ENCODE data around the gene NFKB2. TPM values are rescaled to one million over a fixed set of nuclear protein-coding genes. Genes with fewer than 3 reads are reported as not detected.

The NFKB2 gene
- total RNA-seq, 2 donors from 2014 or later, result 28.7 to 45.2 TPM

DNA sequence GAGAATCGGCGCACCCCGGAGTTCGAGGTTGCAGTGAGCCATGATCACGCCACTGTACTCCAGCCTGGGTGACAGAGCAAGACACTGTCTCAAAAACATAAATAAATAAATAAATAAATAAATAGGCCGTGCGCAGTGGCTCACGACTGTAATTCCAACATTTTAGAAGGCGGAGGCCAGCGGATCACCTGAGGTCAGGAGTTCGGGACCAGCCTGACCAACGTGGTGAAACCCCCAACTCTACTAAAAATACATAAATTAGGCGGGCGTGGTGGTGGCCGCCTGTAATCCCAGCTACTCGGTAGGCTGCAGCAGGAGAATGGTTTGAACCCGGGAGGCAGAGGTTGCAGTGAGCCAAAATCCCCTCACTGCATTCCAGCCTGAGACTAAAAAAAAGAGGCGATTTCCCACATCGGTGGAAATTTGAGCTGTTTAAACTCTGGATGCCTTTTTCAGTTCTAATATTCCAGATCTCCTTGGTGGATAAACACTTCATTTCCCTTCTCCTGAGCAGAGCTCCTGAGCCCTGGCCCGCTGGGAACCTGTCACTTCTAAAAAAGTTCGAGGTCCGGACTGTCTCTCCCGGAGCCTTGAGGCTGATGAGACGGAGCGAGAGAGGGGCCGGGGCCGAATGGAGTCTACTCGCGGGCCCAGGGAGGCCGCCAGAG, 2.0 kb upstream of the NFKB2 start:
- Histone ChIP-seq H3K9ac (ENCODE audit: extremely low read depth, low read length, poor library complexity, severe bottlenecking) (peak overlapping the region; percentile 49), H3K4me1 (ENCODE audit: control insufficient read depth, insufficient read depth, low read length) (peaks cover 7% of the 10 kb centered on the region), H3K27ac (ENCODE audit: low read depth, low read length) (no peak overlapping the region), H3K27me3 (ENCODE audit: control insufficient read depth, insufficient read depth, low read length, poor library complexity, severe bottlenecking) (peaks cover 11% of the 10 kb centered on the region), H3K36me3 (ENCODE audit: control insufficient read depth, insufficient read depth, low read length) (peaks cover 6% of the 10 kb centered on the region), H3K9me3 (ENCODE audit: control insufficient read depth, low read length) (no peaks in the 10 kb centered on the region), H3K4me3 (ENCODE audit: low read length) (peak overlapping the region; percentile 89)
- H3K9me3 Mint-ChIP-seq, result no peaks in the 10 kb centered on the region
- H3K27me3 Mint-ChIP-seq (ENCODE audit: insufficient read depth), result peaks cover 24% of the 10 kb centered on the region
- TF ChIP-seq, protein P1, sequence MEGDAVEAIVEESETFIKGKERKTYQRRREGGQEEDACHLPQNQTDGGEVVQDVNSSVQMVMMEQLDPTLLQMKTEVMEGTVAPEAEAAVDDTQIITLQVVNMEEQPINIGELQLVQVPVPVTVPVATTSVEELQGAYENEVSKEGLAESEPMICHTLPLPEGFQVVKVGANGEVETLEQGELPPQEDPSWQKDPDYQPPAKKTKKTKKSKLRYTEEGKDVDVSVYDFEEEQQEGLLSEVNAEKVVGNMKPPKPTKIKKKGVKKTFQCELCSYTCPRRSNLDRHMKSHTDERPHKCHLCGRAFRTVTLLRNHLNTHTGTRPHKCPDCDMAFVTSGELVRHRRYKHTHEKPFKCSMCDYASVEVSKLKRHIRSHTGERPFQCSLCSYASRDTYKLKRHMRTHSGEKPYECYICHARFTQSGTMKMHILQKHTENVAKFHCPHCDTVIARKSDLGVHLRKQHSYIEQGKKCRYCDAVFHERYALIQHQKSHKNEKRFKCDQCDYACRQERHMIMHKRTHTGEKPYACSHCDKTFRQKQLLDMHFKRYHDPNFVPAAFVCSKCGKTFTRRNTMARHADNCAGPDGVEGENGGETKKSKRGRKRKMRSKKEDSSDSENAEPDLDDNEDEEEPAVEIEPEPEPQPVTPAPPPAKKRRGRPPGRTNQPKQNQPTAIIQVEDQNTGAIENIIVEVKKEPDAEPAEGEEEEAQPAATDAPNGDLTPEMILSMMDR (conservative IDR thresholded peaks at IDR 0.05), result no peak
- DNase-seq, result no peak
- peak overlapping the region; percentile 49 for H3K27ac Mint-ChIP-seq
- H3K4me1 Mint-ChIP-seq, result peaks cover 24% of the 10 kb centered on the region
- peaks cover 6% of the 10 kb centered on the region for H3K36me3 Mint-ChIP-seq (ENCODE audit: low read depth)
- H3K4me3 Mint-ChIP-seq, result peak overlapping the region; percentile 70
- WGBS, 2 experiments (ENCODE audit: insufficient coverage in 1 of 2, insufficient read length in 1 of 2), result 40 to 49% methylated on average over 16 to 30 of the region's 30 CpGs

DNA sequence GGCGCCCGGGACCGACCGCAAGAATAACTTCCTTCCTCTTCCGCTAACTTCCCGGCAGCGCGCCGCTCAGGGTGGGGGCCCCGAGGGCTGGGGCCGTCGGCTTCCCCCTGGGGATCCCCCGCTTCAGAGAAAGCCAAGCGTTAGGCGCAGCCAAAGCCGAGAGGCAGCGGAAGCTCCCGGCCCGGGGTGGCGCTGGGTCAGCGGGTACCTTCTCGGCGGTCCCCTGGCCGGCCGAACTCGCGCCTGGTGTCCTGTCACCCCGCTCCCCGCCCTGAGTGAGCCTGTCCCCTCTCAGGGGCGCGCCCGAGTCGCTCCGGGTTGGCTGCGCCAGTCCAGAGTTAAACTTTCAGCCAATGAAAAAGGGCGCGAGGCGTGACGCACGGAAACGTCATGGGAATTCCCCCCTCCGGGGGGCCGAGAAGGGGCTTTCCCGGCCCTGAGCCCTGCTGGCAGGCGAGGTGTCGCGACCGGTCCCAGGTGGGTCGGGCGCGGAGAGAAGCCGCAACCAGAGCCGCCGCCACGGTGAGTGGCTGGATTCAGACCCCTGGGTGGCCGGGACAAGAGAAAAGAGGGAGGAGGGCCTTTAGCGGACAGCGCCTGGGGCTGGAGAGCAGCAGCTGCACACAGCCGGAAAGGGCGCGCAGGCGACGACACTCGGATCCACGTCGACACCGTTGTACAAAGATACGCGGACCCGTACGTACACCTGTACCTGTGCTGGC, 1.3 kb upstream of the NFKB2 start:
- Mint-ChIP-seq H3K4me3 (peak overlapping the region; percentile 70), H3K36me3 (ENCODE audit: low read depth) (peaks cover 6% of the 10 kb centered on the region), H3K27ac (peak overlapping the region; percentile 59), H3K4me1 (peaks cover 24% of the 10 kb centered on the region), H3K27me3 (ENCODE audit: insufficient read depth) (peaks cover 24% of the 10 kb centered on the region), H3K9me3 (no peaks in the 10 kb centered on the region)
- Histone ChIP-seq H3K4me1 (ENCODE audit: control insufficient read depth, insufficient read depth, low read length) (peaks cover 7% of the 10 kb centered on the region), H3K4me3 (ENCODE audit: low read length) (peak overlapping the region; percentile 89), H3K27me3 (ENCODE audit: control insufficient read depth, insufficient read depth, low read length, poor library complexity, severe bottlenecking) (peaks cover 11% of the 10 kb centered on the region), H3K9me3 (ENCODE audit: control insufficient read depth, low read length) (no peaks in the 10 kb centered on the region), H3K27ac (ENCODE audit: low read depth, low read length) (no peak overlapping the region), H3K9ac (ENCODE audit: extremely low read depth, low read length, poor library complexity, severe bottlenecking) (peak overlapping the region; percentile 49), H3K36me3 (ENCODE audit: control insufficient read depth, insufficient read depth, low read length) (peaks cover 6% of the 10 kb centered on the region)
- TF ChIP-seq, protein P1 (conservative IDR thresholded peaks at IDR 0.05), result peak; percentile 99
- peak; percentile 96 for DNase-seq
- 0% methylated on average over 22 to 71 of the region's 71 CpGs for WGBS, 2 experiments (ENCODE audit: insufficient coverage in 1 of 2, insufficient read length in 1 of 2)

DNA sequence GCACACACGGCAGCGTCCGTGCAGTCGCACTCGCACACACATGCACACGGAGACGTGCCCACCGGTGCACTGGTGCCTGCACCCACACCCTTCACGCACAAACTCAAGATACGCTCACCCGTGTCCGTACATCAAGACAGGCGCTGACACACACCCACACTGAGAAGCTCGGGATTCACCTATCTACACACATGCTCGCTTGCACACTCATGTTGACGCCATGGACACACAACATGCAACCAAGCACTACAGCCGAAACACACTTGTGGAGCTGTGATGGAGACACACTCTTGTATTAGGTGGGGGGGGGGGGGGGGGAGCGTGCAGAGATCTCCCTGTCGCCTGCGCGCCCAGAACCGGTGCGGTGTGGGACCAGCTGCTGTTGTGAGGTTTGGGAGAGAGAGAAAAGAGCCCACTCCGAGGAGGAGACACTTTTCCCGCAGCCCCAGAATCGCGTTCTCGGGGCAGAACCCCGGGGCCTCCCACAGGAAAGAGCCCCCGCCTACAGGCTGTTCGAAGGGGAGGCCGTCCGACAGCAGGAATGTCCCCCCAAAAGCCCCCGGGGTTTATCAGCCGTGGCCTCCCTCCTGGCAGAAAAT, 605 bp upstream of the NFKB2 start:
- Histone ChIP-seq H3K27ac (ENCODE audit: low read depth, low read length) (no peak overlapping the region), H3K4me1 (ENCODE audit: control insufficient read depth, insufficient read depth, low read length) (peaks cover 7% of the 10 kb centered on the region), H3K9me3 (ENCODE audit: control insufficient read depth, low read length) (no peaks in the 10 kb centered on the region), H3K27me3 (ENCODE audit: control insufficient read depth, insufficient read depth, low read length, poor library complexity, severe bottlenecking) (peaks cover 11% of the 10 kb centered on the region), H3K36me3 (ENCODE audit: control insufficient read depth, insufficient read depth, low read length) (peaks cover 8% of the 10 kb centered on the region), H3K9ac (ENCODE audit: extremely low read depth, low read length, poor library complexity, severe bottlenecking) (peak overlapping the region; percentile 49), H3K4me3 (ENCODE audit: low read length) (peak overlapping the region; percentile 89)
- H3K4me3 Mint-ChIP-seq, result peak overlapping the region; percentile 70
- peaks cover 25% of the 10 kb centered on the region for H3K27me3 Mint-ChIP-seq (ENCODE audit: insufficient read depth)
- H3K36me3 Mint-ChIP-seq (ENCODE audit: low read depth), result peaks cover 8% of the 10 kb centered on the region
- TF ChIP-seq, protein P1 (conservative IDR thresholded peaks at IDR 0.05), result no peak
- peaks cover 22% of the 10 kb centered on the region for H3K4me1 Mint-ChIP-seq
- WGBS, 2 experiments (ENCODE audit: insufficient coverage in 1 of 2, insufficient read length in 1 of 2), result 3 to 4% methylated on average over 18 to 33 of the region's 35 CpGs
- no peaks in the 10 kb centered on the region for H3K9me3 Mint-ChIP-seq
- peak overlapping the region; percentile 59 for H3K27ac Mint-ChIP-seq
- DNase-seq, result no peak
